Measurements from ENCODE around the gene AOC3. TPM values are rescaled to one million over a fixed set of nuclear protein-coding genes. Genes with fewer than 3 reads are reported as not detected.

AOC3 gene
- total and polyA plus RNA-seq, 2 of the 13 experiments (the other 11 are each of a cell fraction or from before 2014, with no cell fraction given): 8.7 to 51.7 TPM

DNA sequence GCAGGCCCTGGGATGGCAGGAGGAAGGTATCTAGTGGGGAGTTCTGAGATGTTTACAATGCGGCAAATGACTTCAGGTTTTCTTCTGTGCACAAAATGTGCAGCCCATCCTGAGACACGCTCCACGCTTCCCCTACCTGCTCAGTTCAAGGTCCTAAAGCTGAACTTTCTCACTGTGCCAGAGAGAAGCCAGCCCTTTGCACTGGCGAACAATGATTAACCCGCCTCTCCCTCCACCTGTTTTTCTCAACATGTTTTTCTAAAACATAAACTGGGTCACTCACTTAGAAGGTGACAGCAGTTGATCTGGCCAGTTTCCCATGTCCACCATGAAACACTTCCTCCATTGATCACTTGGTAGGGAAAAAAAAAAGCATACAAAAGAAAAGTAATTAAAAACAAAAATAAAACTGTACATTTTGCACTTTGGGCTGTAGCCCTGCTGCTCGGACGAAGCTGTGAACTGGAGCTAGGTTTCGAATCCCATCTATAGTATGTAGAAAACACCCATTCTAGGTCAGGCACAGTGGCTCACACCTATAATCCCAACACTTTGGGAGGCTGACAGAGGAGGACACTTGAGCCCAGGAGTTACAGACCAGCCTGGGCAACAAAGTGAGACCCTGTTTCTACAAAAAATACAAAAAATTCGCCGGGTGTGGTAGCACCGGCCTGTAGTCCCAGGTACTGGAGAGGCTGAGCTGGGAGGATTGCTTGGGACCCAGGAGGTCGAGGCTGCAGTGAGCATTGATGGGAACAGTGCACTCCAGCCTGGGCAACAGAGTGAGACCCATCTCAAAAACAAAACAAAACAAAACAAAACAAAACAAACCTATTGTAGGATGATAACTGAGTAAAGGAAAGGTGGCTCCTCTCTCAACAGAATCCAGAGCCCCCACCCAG is 43.5 kb downstream of the AOC3 start (continued):
- TF ChIP-seq MXD3 (CRISPR knock-in tag; IDR thresholded peaks at IDR 0.05): 0 out of 2 replicates have a peak, but pooled peaks have one; percentile 24
- TF ChIP-seq KLF16 (CRISPR knock-in tag; IDR thresholded peaks at IDR 0.05): peak in 1 of 2 experiments; percentile 76; a peak in 1 of 4 replicates
- TF ChIP-seq, protein P1, sequence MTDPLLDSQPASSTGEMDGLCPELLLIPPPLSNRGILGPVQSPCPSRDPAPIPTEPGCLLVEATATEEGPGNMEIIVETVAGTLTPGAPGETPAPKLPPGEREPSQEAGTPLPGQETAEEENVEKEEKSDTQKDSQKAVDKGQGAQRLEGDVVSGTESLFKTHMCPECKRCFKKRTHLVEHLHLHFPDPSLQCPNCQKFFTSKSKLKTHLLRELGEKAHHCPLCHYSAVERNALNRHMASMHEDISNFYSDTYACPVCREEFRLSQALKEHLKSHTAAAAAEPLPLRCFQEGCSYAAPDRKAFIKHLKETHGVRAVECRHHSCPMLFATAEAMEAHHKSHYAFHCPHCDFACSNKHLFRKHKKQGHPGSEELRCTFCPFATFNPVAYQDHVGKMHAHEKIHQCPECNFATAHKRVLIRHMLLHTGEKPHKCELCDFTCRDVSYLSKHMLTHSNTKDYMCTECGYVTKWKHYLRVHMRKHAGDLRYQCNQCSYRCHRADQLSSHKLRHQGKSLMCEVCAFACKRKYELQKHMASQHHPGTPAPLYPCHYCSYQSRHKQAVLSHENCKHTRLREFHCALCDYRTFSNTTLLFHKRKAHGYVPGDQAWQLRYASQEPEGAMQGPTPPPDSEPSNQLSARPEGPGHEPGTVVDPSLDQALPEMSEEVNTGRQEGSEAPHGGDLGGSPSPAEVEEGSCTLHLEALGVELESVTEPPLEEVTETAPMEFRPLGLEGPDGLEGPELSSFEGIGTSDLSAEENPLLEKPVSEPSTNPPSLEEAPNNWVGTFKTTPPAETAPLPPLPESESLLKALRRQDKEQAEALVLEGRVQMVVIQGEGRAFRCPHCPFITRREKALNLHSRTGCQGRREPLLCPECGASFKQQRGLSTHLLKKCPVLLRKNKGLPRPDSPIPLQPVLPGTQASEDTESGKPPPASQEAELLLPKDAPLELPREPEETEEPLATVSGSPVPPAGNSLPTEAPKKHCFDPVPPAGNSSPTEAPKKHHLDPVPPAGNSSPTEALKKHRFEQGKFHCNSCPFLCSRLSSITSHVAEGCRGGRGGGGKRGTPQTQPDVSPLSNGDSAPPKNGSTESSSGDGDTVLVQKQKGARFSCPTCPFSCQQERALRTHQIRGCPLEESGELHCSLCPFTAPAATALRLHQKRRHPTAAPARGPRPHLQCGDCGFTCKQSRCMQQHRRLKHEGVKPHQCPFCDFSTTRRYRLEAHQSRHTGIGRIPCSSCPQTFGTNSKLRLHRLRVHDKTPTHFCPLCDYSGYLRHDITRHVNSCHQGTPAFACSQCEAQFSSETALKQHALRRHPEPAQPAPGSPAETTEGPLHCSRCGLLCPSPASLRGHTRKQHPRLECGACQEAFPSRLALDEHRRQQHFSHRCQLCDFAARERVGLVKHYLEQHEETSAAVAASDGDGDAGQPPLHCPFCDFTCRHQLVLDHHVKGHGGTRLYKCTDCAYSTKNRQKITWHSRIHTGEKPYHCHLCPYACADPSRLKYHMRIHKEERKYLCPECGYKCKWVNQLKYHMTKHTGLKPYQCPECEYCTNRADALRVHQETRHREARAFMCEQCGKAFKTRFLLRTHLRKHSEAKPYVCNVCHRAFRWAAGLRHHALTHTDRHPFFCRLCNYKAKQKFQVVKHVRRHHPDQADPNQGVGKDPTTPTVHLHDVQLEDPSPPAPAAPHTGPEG (CRISPR knock-in tag; IDR thresholded peaks at IDR 0.05): no peak
- TF ChIP-seq, protein P2, sequence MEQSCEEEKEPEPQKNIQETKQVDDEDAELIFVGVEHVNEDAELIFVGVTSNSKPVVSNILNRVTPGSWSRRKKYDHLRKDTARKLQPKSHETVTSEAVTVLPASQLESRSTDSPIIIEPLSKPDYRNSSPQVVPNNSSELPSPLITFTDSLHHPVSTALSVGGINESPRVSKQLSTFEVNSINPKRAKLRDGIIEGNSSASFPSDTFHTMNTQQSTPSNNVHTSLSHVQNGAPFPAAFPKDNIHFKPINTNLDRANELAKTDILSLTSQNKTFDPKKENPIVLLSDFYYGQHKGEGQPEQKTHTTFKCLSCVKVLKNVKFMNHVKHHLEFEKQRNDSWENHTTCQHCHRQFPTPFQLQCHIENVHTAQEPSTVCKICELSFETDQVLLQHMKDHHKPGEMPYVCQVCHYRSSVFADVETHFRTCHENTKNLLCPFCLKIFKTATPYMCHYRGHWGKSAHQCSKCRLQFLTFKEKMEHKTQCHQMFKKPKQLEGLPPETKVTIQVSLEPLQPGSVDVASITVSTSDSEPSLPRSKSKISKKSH (CRISPR knock-in tag; IDR thresholded peaks at IDR 0.05; ENCODE audit: borderline replicate concordance): no peak
- TF ChIP-seq ZNF740 (CRISPR knock-in tag; IDR thresholded peaks at IDR 0.05): no peak
- TF ChIP-seq SOX13 (IDR thresholded peaks at IDR 0.05): peak; percentile 41; the same call in 1 of the 2 replicates
- TF ChIP-seq SOX13 (CRISPR knock-in tag; conservative IDR thresholded peaks at IDR 0.05 in 1 of 2, IDR thresholded peaks at IDR 0.05 in 1 of 2): peak in 1 of 2 experiments; percentile 94; a peak in 2 of 4 replicates
- TF ChIP-seq ZC3H4 (CRISPR knock-in tag; IDR thresholded peaks at IDR 0.05; ENCODE audit: borderline replicate concordance): peak; percentile 80
- TF ChIP-seq RFX1 (IDR thresholded peaks at IDR 0.05): no peak
- no peak for TF ChIP-seq HOXA5 (CRISPR knock-in tag; IDR thresholded peaks at IDR 0.05)
- TF ChIP-seq ZNF317 (CRISPR knock-in tag; IDR thresholded peaks at IDR 0.05): peak; percentile 52; the same call in 1 of the 2 replicates
- no peak for TF ChIP-seq REXO4 (CRISPR knock-in tag; IDR thresholded peaks at IDR 0.05; ENCODE audit: borderline replicate concordance)
- TF ChIP-seq DNMT1 (CRISPR knock-in tag; IDR thresholded peaks at IDR 0.05): peak; percentile 71; the same call in 1 of the 2 replicates
- TF ChIP-seq ZNF713 (CRISPR knock-in tag; IDR thresholded peaks at IDR 0.05): no peak
- peak; percentile 90 for TF ChIP-seq ZGPAT (CRISPR knock-in tag; IDR thresholded peaks at IDR 0.05)
- no peak for TF ChIP-seq MAZ (IDR thresholded peaks at IDR 0.05; ENCODE audit: borderline replicate concordance, low read depth, low read length)
- no peak for TF ChIP-seq MAZ (CRISPR knock-in tag; IDR thresholded peaks at IDR 0.05; ENCODE audit: low read depth)
- 0 out of 2 replicates have a peak, but pooled peaks have one; percentile 17 for TF ChIP-seq ZNF160 (CRISPR knock-in tag; IDR thresholded peaks at IDR 0.05)
- no peak for TF ChIP-seq ZNF17 (CRISPR knock-in tag; IDR thresholded peaks at IDR 0.05)

All from HepG2 (cell line).